ENCODE data around the gene FARP1.

The FARP1 gene

DNA sequence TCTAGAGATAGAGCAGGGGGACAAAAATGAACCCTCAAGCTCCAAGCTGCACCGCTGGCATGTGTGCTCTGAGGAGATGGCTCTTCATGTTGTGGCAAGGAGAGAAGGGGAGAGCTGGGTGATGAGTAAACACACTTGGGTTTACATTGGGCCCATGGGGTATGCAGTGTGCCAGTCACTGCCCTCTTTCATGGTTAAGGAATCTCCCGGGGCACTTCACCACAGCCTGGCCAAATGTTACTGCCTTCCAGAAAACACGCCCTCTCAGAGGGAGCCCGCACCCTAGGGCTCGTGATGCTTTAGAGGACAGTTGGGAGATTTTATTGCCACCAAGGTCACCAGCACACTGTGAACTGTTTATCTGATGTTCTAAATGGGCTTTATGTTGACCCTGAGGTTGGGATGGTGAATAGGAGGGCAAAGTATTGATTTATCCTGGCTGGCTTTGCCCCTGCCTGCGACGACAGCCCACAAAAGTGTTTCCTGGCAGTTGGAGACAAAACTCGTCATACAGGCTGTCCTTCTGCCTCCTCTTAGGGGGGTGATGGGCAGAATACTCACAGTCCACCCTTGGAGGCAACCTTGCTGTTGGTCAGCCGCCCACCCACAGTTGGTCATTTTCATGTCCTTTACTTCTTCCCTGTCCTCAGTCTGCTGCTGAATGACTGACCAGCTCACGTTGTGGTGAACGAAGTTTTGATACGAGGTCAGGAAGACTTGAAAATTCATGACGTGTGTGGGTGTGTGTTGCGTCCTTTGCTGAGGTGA, 277.1 kb downstream of the FARP1 start:
- DNase-seq (ENCODE audit: low read depth): no peak
- no peak overlapping the region for H3K4me3 ChIP-seq (replicated peaks; ENCODE audit: low read depth, low read length)
- TF ChIP-seq CTCF (IDR thresholded peaks at IDR 0.05; ENCODE audit: low read length, missing control alignments): no peak

GRCh38 chr13:98420554-98421175, 277.8 kb downstream of the FARP1 start:
- no peak for TF ChIP-seq CTCF (IDR thresholded peaks at IDR 0.05; ENCODE audit: low read length, missing control alignments)
- DNase-seq (ENCODE audit: low read depth): no peak
- H3K4me3 ChIP-seq (replicated peaks; ENCODE audit: low read depth, low read length): no peak overlapping the region

GRCh38 chr13:98422046-98422445, 279.2 kb downstream of the FARP1 start:
- DNase-seq (ENCODE audit: low read depth): no peak
- no peak for TF ChIP-seq CTCF (IDR thresholded peaks at IDR 0.05; ENCODE audit: low read length, missing control alignments)

GRCh38 chr13:98423417-98423816, 280.5 kb downstream of the FARP1 start:
- H3K4me3 ChIP-seq (replicated peaks; ENCODE audit: low read depth, low read length): no peak overlapping the region
- no peak for DNase-seq (ENCODE audit: low read depth)
- no peak for TF ChIP-seq CTCF (IDR thresholded peaks at IDR 0.05; ENCODE audit: low read length, missing control alignments)

More at GRCh38 chr13:98422046-98422445, 279.2 kb downstream of the FARP1 start:
- no peak overlapping the region for H3K4me3 ChIP-seq (replicated peaks; ENCODE audit: low read depth, low read length)

DNA sequence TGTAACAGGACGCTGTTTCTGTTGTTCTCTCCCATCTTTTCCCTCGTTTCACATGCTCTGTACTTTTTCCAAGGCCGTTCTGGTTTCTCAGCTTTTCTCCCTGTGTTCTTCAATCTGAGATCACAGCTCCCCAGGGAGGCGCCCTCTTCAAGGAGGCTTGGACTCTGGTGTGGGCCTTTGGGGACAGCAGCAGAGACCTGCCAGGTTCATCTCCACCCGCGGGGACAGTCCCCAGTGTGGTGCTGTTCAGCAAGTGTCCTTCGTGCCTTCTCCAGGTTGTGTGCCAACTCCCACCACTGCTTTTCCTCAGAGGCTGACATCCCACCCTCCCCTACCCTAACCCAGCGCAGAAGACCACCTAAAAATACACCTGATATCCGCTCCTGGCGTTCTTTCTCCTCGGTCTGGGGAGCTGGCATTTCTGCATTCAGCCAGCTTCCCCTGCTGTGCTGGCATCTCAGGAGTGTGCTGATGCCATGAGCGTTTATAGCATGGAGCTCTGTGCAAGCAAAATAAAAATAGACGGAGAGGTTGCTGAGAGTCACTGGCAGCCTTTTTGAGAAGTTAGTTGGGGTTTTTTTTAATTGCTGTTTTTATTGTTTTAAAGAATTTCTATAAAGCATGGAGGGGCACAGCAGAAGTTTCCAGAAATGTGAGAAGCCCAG, 284.6 kb downstream of the FARP1 start:
- DNase-seq (ENCODE audit: low read depth): no peak
- TF ChIP-seq CTCF (IDR thresholded peaks at IDR 0.05; ENCODE audit: low read length, missing control alignments): no peak
- no peak overlapping the region for H3K4me3 ChIP-seq (replicated peaks; ENCODE audit: low read depth, low read length)

DNA sequence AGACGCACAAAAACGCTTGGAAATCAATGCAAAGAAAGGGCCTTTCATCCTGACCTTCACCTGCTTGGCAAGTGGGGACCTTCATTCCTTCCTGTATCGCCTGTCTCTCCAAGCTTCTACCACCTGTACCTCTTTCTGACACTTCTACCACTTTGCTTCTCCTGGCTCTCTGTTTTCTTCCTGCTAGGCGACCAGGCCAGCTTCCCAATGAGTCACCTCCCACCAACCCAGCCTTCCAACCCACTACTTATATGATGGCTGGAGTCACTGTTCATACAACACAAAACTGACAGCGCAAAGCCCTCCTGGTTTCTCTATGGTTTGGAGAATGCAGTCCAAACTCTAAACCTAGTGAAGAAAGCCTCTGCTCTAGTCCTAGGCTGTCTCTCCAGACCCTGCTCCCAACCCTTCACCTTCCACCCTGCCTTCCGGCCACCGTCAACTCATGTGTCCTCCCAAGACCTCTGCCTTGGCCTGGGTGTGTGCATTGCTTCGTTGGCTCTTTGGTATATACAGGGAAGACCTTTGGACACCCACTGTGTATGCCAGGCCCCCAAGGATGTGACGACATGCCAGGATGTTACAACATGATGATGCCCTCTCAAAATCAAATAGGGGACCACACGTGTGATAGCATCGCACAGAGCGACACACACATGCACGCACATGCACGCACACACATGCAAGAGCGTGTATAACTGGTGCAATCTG, 285.5 kb downstream of the FARP1 start:
- H3K4me3 ChIP-seq (replicated peaks; ENCODE audit: low read depth, low read length): no peak overlapping the region
- no peak for DNase-seq (ENCODE audit: low read depth)
- TF ChIP-seq CTCF (IDR thresholded peaks at IDR 0.05; ENCODE audit: low read length, missing control alignments): no peak
